HG02759 (cell line): ENCODE results near the gene BAZ1A.

ENCODE experiments used
- ATAC-seq: cut with Tn5 transposase; IDR thresholded peaks from one replicate; pipeline ENCODE4 v1.9.1; 2021; ENCODE audit warnings: mild to moderate bottlenecking, moderate library complexity; ENCODE audit not compliant: unreplicated experiment

Gene BAZ1A, protein sequence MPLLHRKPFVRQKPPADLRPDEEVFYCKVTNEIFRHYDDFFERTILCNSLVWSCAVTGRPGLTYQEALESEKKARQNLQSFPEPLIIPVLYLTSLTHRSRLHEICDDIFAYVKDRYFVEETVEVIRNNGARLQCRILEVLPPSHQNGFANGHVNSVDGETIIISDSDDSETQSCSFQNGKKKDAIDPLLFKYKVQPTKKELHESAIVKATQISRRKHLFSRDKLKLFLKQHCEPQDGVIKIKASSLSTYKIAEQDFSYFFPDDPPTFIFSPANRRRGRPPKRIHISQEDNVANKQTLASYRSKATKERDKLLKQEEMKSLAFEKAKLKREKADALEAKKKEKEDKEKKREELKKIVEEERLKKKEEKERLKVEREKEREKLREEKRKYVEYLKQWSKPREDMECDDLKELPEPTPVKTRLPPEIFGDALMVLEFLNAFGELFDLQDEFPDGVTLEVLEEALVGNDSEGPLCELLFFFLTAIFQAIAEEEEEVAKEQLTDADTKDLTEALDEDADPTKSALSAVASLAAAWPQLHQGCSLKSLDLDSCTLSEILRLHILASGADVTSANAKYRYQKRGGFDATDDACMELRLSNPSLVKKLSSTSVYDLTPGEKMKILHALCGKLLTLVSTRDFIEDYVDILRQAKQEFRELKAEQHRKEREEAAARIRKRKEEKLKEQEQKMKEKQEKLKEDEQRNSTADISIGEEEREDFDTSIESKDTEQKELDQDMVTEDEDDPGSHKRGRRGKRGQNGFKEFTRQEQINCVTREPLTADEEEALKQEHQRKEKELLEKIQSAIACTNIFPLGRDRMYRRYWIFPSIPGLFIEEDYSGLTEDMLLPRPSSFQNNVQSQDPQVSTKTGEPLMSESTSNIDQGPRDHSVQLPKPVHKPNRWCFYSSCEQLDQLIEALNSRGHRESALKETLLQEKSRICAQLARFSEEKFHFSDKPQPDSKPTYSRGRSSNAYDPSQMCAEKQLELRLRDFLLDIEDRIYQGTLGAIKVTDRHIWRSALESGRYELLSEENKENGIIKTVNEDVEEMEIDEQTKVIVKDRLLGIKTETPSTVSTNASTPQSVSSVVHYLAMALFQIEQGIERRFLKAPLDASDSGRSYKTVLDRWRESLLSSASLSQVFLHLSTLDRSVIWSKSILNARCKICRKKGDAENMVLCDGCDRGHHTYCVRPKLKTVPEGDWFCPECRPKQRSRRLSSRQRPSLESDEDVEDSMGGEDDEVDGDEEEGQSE (N-terminal part only)

DNA sequence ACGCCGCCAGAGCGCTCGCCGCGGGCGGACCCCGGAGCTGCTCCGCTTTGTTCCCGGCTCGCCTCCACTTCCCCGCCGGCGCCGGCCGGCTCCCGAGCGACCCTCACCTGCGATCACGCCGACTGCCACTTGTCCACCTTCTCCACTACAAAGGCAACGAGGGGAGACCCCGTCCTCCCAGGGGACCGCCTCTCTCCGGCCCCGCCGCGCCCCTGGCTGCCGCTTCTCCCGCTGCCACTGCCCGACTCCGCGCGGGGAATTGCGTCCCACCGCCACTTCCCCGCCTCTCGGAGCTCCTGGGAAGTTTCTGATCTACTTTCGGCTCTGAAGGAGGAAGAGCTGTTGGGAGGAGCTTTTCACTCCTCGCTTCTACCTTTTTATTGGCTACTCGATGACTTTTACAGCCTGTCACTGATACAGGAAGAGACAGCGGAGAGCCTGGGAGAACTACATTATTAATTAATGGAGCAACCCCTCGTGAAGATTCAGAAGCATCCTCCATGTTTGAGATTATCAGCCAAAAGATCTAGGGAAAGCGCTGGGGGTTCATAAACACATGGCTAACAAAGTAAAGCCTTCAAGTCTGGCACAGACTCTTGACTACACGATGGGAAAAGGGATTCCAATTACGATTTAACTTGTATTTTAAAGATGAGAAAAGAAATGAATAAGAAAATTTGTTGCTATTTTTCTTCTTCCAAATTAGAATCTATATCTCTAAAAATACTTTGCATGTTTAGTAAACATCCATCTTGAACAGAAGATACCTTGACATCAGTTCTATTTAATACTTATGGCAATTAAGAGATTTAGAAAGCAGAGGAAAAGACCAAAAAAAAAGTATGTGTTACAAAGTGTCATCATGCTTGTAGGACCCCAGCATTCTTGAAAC is at the start of gene BAZ1A:
Gene BAZ1A (minus strand): TSS at position 330 of the 892 bp plus-strand sequence. CDS start 756 bp downstream, outside the sequence.
- ATAC-seq = peak; percentile 31

DNA sequence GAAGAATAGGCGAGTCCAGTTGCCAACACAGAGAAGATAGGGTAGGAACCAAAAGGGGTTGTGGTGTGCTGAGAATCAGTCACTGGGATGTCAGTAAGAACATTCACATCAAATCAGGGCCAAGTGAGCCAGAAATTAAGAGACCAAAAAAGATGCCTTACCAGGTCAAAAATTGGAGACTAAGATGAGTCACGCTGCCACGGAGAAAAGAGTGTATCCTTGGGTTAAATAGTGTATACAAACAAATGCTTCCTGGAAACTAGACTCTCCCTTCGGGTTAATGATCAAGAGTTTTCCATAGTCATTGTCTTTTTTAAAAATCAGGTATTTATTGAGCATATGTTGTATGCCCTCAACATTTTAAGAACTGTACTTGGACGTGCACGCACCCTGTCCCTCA is 45.2 kb upstream of the BAZ1A start:
- ATAC-seq = no peak

DNA sequence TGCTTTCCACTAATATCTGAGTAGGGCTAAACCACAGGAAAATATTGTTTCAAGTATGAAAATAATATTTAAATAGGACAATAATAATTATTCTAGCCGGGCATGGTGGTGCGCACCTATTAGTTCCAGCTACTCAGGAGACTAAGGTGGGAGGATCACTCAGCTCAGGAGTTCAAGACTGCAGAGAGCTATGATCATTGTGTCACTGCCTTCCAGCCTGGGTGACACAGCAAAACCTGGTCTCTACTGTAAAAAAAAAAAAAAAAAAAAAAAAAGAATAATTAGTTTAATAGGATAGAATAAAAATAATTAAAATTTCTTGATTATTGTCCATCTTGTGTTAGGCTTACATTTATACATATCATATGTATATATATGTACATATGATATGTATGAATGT is 38.5 kb upstream of the BAZ1A start:
- no peak for ATAC-seq

DNA sequence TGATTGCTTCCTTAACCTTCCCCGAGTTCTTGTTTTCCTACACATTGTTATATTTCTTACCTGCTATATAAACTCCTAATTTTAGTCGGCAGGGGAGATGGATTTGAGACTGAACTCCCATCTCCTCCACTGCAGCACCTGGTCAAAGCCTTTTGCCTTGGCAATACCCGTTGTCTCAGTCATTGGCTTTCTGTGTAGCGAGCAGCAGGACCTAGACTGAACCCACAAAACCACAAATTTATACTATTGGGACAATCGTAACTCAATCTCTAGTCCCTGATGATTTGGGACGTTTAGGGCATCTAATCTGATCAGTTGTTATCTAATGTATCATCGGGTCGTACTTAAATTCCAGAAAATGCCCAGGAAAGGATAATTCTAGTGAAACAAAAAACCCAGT is 37.8 kb upstream of the BAZ1A start:
- no peak for ATAC-seq

DNA sequence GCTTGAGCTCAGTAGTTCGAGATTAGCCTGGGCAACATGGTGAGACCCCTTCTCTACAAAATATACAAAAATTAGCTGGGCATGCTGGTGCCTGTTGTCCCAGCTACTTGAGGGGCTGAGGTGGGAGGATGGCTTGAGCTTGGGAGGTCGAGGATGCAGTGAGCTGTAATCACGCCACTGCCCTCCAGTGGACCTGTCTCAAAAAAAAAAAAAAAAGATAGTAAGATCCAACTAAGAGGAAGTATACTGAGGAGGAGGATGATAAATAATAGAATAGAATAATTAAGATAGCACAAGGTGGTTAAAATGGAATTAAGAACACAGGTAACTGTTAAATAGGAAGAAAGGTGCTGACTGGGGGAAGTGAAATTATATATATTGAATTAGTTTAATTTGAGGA is 37.0 kb upstream of the BAZ1A start:
- no peak for ATAC-seq

DNA sequence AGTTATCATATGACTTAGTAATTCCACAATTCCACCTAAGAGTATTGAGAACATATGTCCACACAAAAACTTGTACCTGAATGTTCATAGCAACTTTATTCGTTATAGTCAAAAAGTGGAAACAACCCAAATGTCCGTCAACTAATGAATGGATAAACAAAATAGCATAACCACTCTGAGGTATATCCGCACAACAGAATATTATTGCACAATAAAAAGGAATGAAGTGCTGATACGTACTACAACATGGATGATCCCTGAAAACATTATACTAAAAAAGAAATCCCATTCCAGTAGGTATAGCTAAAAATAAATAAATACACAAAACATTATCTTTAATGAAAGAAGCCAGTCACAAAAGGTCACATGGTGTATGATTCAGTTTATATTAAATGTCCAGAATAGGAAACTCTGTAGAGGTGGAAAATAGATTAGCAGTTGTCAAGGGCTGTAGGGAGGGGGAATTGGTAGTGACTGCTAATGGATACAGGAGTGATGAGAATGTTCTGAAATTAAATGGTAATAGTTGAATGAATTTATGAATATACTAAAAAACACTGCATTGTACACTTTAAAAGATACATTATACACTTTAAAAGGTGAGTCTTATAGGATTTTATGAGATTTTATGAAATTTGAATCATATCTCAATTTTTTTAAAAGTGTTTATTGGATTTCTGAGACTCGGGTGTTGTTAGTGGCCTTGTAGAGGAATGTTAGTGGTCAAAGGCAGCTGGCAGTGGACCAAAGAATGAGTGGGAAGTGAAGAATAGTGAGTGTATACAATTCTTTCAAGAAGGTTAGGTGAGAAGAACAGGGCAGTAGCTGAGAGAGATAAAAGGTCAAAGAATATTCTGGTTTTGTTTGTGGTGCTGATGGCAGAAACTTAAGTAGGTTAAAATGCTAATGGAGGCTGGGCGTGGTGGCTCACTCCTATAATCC is 36.3 kb upstream of the BAZ1A start:
- ATAC-seq = no peak

DNA sequence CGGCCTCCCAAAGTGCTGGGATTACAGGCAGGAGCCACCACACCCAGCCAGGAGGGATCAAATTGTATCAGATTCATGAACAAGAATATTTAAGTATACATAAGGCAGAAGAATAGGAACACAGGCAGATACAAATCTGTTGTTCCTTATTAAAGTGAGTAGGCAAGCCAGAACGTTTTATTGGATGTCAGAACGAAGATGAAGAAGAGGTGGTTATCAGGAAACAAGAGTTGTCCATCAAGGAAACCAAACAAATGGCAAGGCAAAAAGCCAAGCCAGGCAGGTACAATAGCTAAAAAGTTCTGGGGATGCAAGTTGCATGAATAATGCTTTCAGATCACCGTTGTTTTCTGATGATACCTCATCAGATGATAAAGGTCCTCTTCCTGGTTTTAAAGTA is 31.1 kb upstream of the BAZ1A start:
- ATAC-seq = no peak

DNA sequence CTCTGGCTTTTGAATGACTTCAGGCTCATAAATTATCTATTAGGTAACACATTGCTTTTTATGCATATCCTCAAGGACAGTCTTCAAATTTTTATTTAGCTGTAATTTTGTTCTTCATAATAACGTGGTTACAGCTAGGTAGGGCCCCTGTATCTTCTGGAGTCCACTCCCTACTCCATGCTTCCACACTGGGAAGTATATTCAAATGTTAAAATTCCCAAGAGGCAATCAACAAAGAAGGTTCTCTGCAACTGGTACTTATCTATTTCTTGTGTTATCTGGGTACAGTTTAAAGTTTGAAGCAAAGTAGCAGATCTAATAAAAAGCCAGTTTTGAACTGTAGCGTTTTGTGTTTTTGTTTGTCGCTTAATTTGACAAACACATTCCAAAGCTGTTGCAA is 20.1 kb upstream of the BAZ1A start:
- no peak for ATAC-seq

DNA sequence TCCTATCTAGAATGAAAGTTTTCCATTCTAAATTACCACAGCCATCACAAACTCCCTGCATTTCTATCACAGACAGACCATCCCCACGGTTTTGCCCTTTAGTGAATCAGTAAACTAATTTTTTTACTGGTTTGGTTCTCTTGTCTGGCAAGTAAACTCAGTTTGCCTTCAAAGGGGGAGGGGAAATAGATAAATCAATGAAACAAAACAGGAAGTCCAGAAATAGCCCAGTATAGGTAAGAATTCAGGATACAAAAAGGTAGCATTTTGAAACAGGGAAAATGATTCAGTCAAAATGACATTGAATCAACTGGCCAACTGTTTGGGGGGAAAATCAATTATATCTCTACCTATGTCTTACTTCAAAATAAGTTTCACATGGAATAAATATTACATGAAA is 15.8 kb upstream of the BAZ1A start:
- ATAC-seq = no peak

DNA sequence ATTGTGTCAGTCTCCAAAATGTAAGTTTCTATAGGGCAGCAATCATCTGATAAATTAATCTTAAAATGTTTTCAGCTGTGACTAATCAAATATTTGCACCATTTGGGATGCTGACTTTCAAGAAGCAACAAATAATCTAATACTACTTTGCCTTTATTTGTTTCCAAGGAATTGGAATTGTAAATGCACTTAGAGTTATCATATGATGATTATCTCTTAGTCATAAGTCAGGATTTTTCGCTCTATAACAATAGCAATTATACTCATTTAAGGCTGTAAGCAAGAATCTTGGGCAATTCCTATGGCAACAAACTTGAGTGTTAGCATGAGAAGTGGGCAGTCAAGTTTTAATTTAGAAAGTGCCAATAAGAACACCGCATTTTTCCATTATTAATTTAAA is 13.0 kb upstream of the BAZ1A start:
- ATAC-seq = no peak

DNA sequence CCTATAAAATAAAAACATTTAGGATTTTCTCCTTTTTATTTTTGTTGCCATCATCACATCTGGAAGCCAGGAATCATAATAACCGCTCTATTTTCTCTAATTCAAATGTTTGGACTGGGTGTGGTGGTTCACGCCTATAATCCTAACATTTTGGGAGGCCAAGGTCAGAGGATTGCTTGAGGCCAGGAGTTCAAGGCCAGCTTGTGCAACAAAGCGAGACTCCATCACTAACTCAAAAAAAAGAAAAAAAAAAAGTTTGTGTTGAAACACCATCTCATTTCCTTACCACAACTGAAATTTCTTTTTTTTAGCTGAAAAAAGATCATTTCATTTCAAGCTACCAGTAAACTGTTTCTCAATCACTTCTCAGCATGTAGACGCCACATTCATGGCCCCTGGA is 8.8 kb upstream of the BAZ1A start:
- ATAC-seq = no peak

DNA sequence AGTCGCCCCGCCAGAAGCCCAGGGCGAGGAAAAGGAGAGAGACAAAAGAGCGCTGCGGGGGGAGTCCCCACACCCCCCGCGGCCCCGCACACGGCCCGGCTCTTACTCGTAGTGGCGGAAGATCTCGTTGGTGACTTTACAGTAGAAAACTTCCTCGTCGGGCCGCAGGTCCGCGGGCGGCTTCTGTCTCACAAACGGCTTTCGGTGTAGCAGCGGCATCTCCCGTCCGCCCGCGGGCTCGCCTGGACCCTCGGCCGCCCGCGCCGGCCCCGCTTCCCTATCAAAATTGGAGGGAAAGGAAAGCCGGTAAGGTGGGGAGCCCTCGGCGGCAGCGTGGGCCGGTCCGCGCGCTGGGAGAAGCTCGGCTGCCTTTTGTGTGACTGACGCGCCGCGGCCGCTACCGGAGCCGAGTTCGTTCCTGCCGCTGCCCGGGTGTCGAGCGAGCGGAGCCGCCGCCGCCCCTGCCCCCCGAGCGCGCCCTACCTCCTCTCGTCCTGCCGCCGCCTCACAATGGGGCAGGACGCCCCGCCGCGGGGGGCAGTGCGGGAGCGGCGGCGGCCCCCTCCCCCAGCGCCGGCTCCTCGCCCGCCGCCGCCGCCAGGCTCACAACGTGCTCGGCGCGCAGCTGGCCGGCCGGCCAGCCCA is 652 bp downstream of the BAZ1A start:
- ATAC-seq = peak; percentile 33

DNA sequence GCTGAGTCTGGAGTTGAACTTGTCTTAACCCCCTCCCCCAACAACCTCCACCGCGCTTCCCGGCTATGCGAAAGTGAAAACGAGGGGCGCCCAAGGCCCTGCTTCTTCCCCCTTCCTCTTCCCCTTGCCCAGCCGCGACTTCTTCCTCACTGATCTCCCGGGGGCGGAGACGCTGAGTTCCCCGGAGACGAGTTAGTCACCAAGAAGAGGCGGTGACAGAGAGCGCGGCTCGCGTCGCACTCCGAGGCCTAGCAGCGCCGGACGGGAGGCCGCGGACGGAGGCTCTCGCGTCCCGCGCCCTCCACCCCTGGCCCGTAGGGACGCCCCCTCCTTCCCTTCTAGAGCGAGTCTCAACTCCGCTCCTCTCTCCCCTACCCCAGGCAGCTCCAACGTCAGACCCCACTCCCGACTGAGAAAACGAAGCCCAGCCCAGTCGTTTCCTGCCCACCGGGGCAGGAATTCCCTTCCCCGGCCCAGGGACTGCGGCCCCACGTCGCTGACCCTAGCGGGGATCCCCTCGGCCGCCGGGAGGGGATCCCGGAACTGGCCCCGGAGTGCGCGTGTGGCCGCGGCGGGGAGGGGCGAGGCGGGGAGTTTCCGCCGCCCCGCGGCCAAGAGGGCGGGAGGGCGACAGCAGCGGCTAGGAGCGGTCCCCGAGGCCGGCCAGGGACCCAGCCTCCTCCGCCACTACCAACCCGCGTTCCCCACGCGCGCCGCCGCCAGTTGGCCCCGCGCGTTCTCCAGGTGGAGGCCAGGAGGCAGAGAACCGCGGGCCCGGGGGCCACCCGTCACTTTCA is 1.4 kb downstream of the BAZ1A start:
- peak; percentile 63 for ATAC-seq

DNA sequence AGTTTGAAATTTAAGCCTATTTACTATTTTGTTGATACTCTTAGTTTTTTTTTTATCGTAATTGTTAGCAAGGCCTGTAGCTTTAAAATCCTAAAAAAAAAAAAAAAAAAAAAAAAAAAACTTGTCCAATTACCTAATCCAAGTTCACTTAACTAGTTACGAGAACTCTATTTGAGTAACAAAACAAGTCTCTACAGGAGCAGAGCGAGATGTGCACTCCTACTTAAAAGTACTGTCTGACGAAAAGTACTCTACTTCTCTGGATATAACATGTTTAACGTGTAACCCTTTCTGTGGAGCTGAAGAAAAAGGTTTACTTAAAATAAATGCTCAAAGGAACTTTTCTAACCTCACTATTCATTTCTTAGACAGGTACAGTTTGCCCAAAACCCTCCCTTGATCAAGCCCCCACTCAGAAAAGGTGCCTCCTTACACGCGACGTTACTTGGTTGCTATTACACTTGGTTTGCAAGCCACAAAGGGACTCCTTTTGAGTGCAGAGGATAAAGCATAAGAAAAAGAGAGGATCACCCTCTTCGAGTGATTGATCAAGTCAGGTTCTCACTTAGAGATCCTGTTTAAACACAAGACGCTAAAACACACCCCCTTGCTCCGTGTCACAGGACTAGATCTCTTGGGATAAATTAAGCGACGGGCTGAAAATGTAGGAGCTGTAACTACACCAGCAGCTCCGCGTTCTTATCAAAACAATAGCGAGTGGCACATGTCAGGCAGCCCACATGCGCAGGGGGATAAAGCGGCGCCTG is 2.2 kb downstream of the BAZ1A start:
- peak; percentile 4 for ATAC-seq

DNA sequence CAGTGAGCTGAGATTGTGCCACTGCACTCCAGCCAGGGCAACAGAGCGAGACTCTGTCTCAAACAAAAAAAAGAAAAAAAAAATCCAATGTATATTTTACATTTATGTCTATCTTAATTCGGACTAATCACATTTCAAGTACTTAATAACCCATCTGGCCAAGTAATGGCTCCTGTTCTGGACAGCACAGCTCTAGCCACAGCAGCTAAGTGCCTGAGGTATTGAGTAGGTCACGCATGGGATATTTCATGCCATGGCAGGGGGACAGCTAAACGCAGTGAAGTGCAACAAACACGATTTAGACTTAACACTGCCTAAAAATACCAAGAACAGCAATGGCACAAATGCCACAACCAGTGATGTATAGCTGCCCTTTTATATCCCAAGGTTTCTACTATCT is 8.0 kb downstream of the BAZ1A start:
- ATAC-seq = no peak

DNA sequence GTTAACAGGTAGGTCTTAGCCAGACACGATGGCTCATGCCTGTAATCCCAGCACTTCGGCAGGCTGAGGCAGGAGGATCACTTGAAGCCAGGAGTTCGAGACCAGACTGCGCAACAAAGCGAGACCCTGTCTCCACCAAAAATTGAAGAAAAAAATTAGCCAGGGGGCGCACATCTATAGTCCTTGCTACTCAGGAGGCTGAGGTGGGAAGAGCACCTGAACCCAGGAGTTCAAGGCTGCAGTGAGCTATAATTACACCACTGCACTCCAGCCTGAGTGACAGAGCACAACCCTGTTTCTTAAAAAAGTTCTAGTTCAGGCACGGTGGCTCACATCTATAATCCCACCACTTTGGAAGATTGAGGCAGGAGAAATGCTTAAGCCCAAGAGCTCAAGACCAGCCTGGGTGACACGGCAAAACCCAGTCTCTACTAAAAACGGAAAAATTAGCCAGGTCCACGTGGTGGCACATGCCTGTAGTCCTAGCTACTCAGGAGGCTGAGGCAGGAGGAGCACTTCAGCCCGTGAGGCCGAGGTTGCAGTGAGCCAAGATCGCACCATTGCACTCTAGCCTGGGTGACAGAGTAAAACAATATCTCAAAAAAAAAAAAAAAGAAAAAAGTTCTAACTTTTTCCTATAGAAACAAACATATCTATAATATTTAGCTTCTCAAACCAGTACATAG is 9.1 kb downstream of the BAZ1A start:
- no peak for ATAC-seq

DNA sequence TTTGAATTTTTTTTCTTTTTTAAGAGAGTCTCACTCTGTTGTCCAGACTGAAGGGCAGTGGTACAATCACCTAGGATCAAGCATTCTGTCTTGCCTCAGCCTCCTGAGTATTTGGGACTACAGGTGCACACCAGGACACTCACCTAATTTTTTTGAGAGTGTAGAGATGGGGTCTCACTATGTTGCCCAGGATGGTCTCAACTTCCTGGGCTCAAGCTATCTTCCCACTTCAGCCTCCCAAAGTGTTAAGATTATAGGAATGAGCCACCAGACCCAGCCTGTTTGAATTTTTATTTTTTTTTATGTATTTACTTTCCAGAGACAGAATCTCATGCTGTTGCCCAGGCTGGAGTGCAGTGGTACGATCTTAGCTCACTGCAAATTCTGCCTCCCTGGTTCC is 11.3 kb downstream of the BAZ1A start:
- no peak for ATAC-seq
